DMS153 treated with DMSO at 0.1 percent for 48 hours (cell line): ENCODE results near the gene ZNF654.

ENCODE experiments used
- DNase-seq: peaks from one replicate; lab custom pipeline; 2025; ENCODE audit not compliant: unreplicated experiment; lab: John Stamatoyannopoulos, UW

Gene ZNF654

GRCh38 chr3:88191872-88192409, 132.9 kb downstream of the ZNF654 start:
- DNase-seq, result no peak

GRCh38 chr3:88192631-88193030, 133.6 kb downstream of the ZNF654 start:
- no peak for DNase-seq
